H9 (cell line): Measurements from ENCODE around the gene OR4C11. TPM values are rescaled to one million over a fixed set of nuclear protein-coding genes. Genes with fewer than 3 reads are reported as not detected.

Experiments
- DNase-seq: peaks from one replicate; pipeline ENCODE4 v3.0.0-alpha.2; 2017
- H2AFZ ChIP-seq: one replicate; pipeline ENCODE4 v1.6.1; 2013; ENCODE audit warnings: mild to moderate bottlenecking, low read length, control low read depth, moderate library complexity
- H2AK5ac ChIP-seq: 2 replicates; pipeline ENCODE4 v1.6.1; 2013; ENCODE audit warnings: low read length, control low read depth, mixed read lengths; ENCODE audit not compliant: insufficient read length
- H2BK120ac ChIP-seq: one replicate; pipeline ENCODE4 v1.6.1; 2013; ENCODE audit warnings: low read depth, mild to moderate bottlenecking, low read length, control low read depth, inconsistent platforms; ENCODE audit not compliant: poor library complexity, severe bottlenecking
- H2BK12ac ChIP-seq: 2 replicates; pipeline ENCODE4 v1.6.1; 2013; ENCODE audit warnings: low read length, control low read depth, mixed read lengths, low read depth; ENCODE audit not compliant: insufficient read length
- H2BK15ac ChIP-seq: 2 replicates; pipeline ENCODE4 v1.6.1; 2013; ENCODE audit warnings: low read depth, low read length, control low read depth
- H2BK20ac ChIP-seq: one replicate; pipeline ENCODE4 v1.6.1; 2013; ENCODE audit warnings: low read depth, mild to moderate bottlenecking, low read length, control low read depth, inconsistent platforms; ENCODE audit not compliant: poor library complexity, severe bottlenecking
- H2BK5ac ChIP-seq: 2 replicates; pipeline ENCODE4 v1.6.1; 2013; ENCODE audit warnings: low read length, control low read depth, mixed read lengths; ENCODE audit not compliant: insufficient read length
- H3K14ac ChIP-seq: 2 replicates; pipeline ENCODE4 v1.6.1; 2013; ENCODE audit warnings: low read length, control low read depth; ENCODE audit not compliant: insufficient read depth
- H3K18ac ChIP-seq: 2 replicates; pipeline ENCODE4 v1.6.1; 2013; ENCODE audit warnings: low read depth, mild to moderate bottlenecking, mixed read lengths, low read length, control low read depth; ENCODE audit not compliant: insufficient read length
- H3K23ac ChIP-seq: 2 replicates; pipeline ENCODE4 v1.6.1; 2013; ENCODE audit warnings: low read length, control low read depth, mixed read lengths, low read depth; ENCODE audit not compliant: insufficient read length
- H3K23me2 ChIP-seq: 2 replicates; pipeline ENCODE4 v1.6.1; 2013; ENCODE audit warnings: low read depth, mild to moderate bottlenecking, mixed read lengths, low read length, control low read depth; ENCODE audit not compliant: insufficient read length, poor library complexity, severe bottlenecking
- H3K27ac ChIP-seq: 2 replicates; pipeline ENCODE4 v1.5.1; 2013; ENCODE audit warnings: low read length, control low read depth, mixed read lengths, low read depth; ENCODE audit not compliant: insufficient read length
- H3K27me3 ChIP-seq: 2 replicates; pipeline ENCODE4 v1.6.1; 2013; ENCODE audit warnings: low read length, control low read depth, inconsistent platforms; ENCODE audit not compliant: insufficient read depth
- H3K4ac ChIP-seq: 2 replicates; pipeline ENCODE4 v1.6.1; 2013; ENCODE audit warnings: low read depth, mild to moderate bottlenecking, control low read depth, inconsistent platforms, low read length, moderate library complexity
- H3K4me1 ChIP-seq: 2 replicates; pipeline ENCODE4 v1.6.1; 2013; ENCODE audit warnings: low read length, control low read depth, inconsistent platforms; ENCODE audit not compliant: insufficient read depth
- H3K4me2 ChIP-seq: 2 replicates; pipeline ENCODE4 v1.6.1; 2013; ENCODE audit warnings: low read length, control low read depth, mixed read lengths; ENCODE audit not compliant: insufficient read length, insufficient read depth
- H3K56ac ChIP-seq: 2 replicates; pipeline ENCODE4 v1.6.1; 2013; ENCODE audit warnings: low read depth, mild to moderate bottlenecking, mixed read lengths, low read length, control low read depth; ENCODE audit not compliant: insufficient read length
- H3K79me1 ChIP-seq: 2 replicates; pipeline ENCODE4 v1.6.1; 2013; ENCODE audit warnings: low read depth, mild to moderate bottlenecking, moderate library complexity, low read length, control low read depth, inconsistent platforms; ENCODE audit not compliant: insufficient read depth, poor library complexity, severe bottlenecking
- H3K79me2 ChIP-seq: 2 replicates; pipeline ENCODE4 v1.6.1; 2013; ENCODE audit warnings: low read length, control low read depth, inconsistent platforms; ENCODE audit not compliant: insufficient read depth
- H3K9ac ChIP-seq: 2 replicates; pipeline ENCODE4 v1.6.1; 2013; ENCODE audit warnings: low read length, control low read depth, mixed read lengths; ENCODE audit not compliant: insufficient read length; ENCODE audit errors: extremely low read depth
- H3K9me3 ChIP-seq: one replicate; pipeline ENCODE4 v1.6.1; 2013; ENCODE audit warnings: low read depth, low read length, inconsistent platforms; ENCODE audit not compliant: control insufficient read depth
- H3T11ph ChIP-seq: one replicate; pipeline ENCODE4 v1.6.1; 2013; ENCODE audit warnings: mild to moderate bottlenecking, low read length, control low read depth, inconsistent platforms
- H4K20me1 ChIP-seq: one replicate; pipeline ENCODE4 v1.6.1; 2013; ENCODE audit not compliant: control insufficient read depth, insufficient read length, insufficient read depth
- H4K5ac ChIP-seq: 2 replicates; pipeline ENCODE4 v1.6.1; 2013; ENCODE audit warnings: low read depth, mild to moderate bottlenecking, mixed read lengths, low read length, control low read depth; ENCODE audit not compliant: insufficient read length
- H4K8ac ChIP-seq: replicated peaks from 2 replicates; pipeline ENCODE4 v1.6.1; 2013; ENCODE audit warnings: low read length, control low read depth, mixed read lengths, low read depth; ENCODE audit not compliant: insufficient read length
- H4K91ac ChIP-seq: 2 replicates; pipeline ENCODE4 v1.6.1; 2013; ENCODE audit warnings: low read depth, mild to moderate bottlenecking, moderate library complexity, mixed read lengths, low read length, control low read depth; ENCODE audit not compliant: insufficient read length
- H3K27ac Mint-ChIP-seq, 3 experiments: 2 replicates in 2 of 3; 3 replicates in 1 of 3; pipeline ENCODE4 v1.8.0; 2020 to 2021; ENCODE audit warnings: mixed read lengths in 3 of 3, mild to moderate bottlenecking in 1 of 3, moderate library complexity in 1 of 3
- H3K27me3 Mint-ChIP-seq: 2 replicates; pipeline ENCODE4 v1.8.0; 2021; ENCODE audit warnings: low read depth, mild to moderate bottlenecking, moderate library complexity, mixed read lengths
- H3K36me3 Mint-ChIP-seq, 3 experiments: 2 replicates in 2 of 3; 3 replicates in 1 of 3; pipeline ENCODE4 v1.8.0; 2020 to 2021; ENCODE audit warnings: low read depth in 3 of 3, mixed read lengths in 3 of 3; ENCODE audit not compliant: insufficient read depth in 1 of 3
- H3K4me1 Mint-ChIP-seq, 2 experiments: 2 replicates each; pipeline ENCODE4 v1.8.0; 2020; ENCODE audit warnings: mixed read lengths in 2 of 2
- H3K4me3 Mint-ChIP-seq, 2 experiments: 2 replicates in 1 of 2; 3 replicates in 1 of 2; pipeline ENCODE4 v1.8.0; 2020 to 2021; ENCODE audit warnings: mild to moderate bottlenecking in 2 of 2, mixed read lengths in 2 of 2, moderate library complexity in 1 of 2
- H3K9me3 Mint-ChIP-seq, 2 experiments: 2 replicates in 1 of 2; 3 replicates in 1 of 2; pipeline ENCODE4 v1.8.0; 2020; ENCODE audit warnings: mild to moderate bottlenecking in 2 of 2, mixed read lengths in 2 of 2, moderate library complexity in 1 of 2
- total RNA-seq: library from RNA; stranded (reverse); gene quantifications from 2 replicates; pipeline ENCODE4 v1.2.1, GENCODE V29; 2021
- TF ChIP-seq, protein P1 (sequence below): fragments of 200-600 bp; sonication (generic); conservative IDR thresholded peaks from 3 replicates; pipeline ENCODE4 v1.8.0; 2021; ENCODE audit warnings: antibody characterized with exemption, mild to moderate bottlenecking

OR4C11 gene
- total RNA-seq, 1 experiment from 2014 or later: not detected

DNA sequence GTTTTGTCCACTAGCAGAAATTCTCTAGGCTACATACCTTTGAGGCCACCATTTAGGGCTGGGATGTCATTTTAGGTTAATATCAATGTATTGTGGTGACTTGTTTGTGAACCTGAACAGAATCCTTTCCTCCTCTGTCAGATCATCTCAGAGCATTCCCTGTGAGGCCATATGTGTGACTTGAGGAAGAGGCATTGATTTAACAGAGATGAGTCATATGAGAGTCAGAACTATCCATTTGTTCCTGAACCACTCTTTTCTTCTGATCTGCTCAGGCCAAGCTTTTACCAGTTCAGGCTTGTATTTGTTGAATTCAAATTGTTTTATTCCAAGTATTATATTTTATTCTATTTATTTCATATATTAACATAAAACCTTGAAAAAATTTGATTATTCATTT, 47.7 kb upstream of the OR4C11 start:
- no peak overlapping the region for H2BK12ac ChIP-seq
- no peak overlapping the region for H3T11ph ChIP-seq
- H3K14ac ChIP-seq: no peak overlapping the region
- H3K27ac ChIP-seq: no peak overlapping the region
- no peak overlapping the region for H2BK20ac ChIP-seq
- H4K8ac ChIP-seq: no peak overlapping the region
- no peak overlapping the region for H2AK5ac ChIP-seq
- H3K4me2 ChIP-seq: no peak overlapping the region
- Mint-ChIP-seq H3K4me3 (no peak overlapping the region), H3K4me1 (no peaks in the 10 kb centered on the region), H3K9me3 (peaks cover 57 to 62% of the 10 kb centered on the region in 2 experiments), H3K36me3 (peaks cover 0 to 7% (median 0%) of the 10 kb centered on the region in 3 experiments; a peak in 2 of 7 replicates), H3K27me3 (no peaks in the 10 kb centered on the region), H3K27ac (no peak overlapping the region)
- no peak overlapping the region for H4K91ac ChIP-seq
- H2AFZ ChIP-seq: no peak overlapping the region
- no peaks in the 10 kb centered on the region for H3K79me2 ChIP-seq
- no peaks in the 10 kb centered on the region for H3K27me3 ChIP-seq
- no peak overlapping the region for H2BK5ac ChIP-seq
- TF ChIP-seq, protein P1, sequence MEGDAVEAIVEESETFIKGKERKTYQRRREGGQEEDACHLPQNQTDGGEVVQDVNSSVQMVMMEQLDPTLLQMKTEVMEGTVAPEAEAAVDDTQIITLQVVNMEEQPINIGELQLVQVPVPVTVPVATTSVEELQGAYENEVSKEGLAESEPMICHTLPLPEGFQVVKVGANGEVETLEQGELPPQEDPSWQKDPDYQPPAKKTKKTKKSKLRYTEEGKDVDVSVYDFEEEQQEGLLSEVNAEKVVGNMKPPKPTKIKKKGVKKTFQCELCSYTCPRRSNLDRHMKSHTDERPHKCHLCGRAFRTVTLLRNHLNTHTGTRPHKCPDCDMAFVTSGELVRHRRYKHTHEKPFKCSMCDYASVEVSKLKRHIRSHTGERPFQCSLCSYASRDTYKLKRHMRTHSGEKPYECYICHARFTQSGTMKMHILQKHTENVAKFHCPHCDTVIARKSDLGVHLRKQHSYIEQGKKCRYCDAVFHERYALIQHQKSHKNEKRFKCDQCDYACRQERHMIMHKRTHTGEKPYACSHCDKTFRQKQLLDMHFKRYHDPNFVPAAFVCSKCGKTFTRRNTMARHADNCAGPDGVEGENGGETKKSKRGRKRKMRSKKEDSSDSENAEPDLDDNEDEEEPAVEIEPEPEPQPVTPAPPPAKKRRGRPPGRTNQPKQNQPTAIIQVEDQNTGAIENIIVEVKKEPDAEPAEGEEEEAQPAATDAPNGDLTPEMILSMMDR: no peak
- no peak overlapping the region for H2BK120ac ChIP-seq
- no peak overlapping the region for H3K9ac ChIP-seq
- H3K23me2 ChIP-seq: no peaks in the 10 kb centered on the region
- H3K23ac ChIP-seq: no peak overlapping the region
- H3K56ac ChIP-seq: no peak overlapping the region
- DNase-seq: no peak
- peaks cover 56% of the 10 kb centered on the region for H3K9me3 ChIP-seq
- no peaks in the 10 kb centered on the region for H3K4me1 ChIP-seq
- no peak overlapping the region for H4K5ac ChIP-seq
- H3K4ac ChIP-seq: no peak overlapping the region
- no peak overlapping the region for H3K18ac ChIP-seq
- no peaks in the 10 kb centered on the region for H4K20me1 ChIP-seq
- no peaks in the 10 kb centered on the region for H3K79me1 ChIP-seq
- H2BK15ac ChIP-seq: no peak overlapping the region
